GM18868 (cell line): ENCODE results near the gene SOBP.

ENCODE experiments used
- ATAC-seq: cut with Tn5 transposase; IDR thresholded peaks from one replicate; pipeline ENCODE4 v1.9.1; 2021; ENCODE audit warnings: mild to moderate bottlenecking, moderate library complexity; ENCODE audit not compliant: unreplicated experiment

The SOBP gene

GRCh38 chr6:107707346-107708275, 217.7 kb downstream of the SOBP start:
- ATAC-seq, result no peak

GRCh38 chr6:107708435-107708834, 218.5 kb downstream of the SOBP start:
- no peak for ATAC-seq

GRCh38 chr6:107709341-107709740, 219.4 kb downstream of the SOBP start:
- no peak for ATAC-seq
